NOMO-1 (cell line): ENCODE results near the gene SKAP1.
"Not testable (repeated sequence)": the region's sequence is repeated elsewhere in the genome, so short reads cannot be mapped to it uniquely, and the experiment has no call there.

Experiments
- DNase-seq, 2 experiments: peaks; one replicate each; lab custom pipeline; 2025; ENCODE audit not compliant: unreplicated experiment in 2 of 2; lab: John Stamatoyannopoulos, UW

SKAP1 gene

GRCh38 chr17:48374650-48375230 is 55.3 kb downstream of the SKAP1 start:
- DNase-seq, result no peak

DNA sequence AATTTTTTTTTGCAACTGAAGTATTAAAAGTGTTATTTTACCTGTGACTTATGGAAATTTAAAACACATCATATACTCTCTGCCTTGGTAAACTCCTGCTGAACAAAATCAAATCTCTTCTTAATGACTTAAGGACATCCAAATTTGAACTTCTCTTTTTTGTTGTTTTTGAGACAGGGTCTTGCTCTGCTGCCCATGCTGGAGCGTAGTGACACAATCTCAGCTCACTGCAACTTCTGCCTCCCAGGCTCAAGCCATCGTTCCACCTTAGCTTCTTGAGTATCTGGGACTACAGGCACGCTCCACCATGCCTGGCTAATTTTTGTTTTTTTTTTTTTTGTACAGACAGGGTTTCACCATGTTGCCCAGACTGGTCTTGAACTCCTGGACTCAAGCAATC is 56.1 kb downstream of the SKAP1 start:
- no peak for DNase-seq

- no peak for DNase-seq
Observed at GRCh38 chr17:48373130-48373830, 56.7 kb downstream of the SKAP1 start.

DNA sequence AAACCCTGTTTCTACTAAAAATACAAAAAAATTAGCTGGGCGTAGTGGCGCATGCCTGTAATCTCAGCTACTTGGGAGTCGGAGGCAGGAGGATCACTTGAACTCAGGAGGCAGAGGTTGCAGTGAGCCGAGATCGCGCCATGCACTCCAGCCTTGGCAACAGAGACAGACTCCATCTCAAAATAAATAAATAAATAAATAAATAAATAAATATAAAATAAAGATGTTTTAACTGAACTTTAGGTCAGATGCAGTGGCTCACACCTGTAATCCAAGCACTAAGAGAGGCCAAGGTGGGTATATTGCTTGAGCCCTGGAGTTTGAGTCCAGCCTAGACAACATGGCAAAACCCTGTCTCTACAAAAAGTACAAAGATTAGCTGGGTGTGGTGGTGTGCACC is 61.0 kb downstream of the SKAP1 start:
- not testable (repeated sequence) for DNase-seq

- DNase-seq, result no peak
Observed at GRCh38 chr17:48368352-48368908, 61.6 kb downstream of the SKAP1 start.

- no peak for DNase-seq
Observed at GRCh38 chr17:48363161-48363560, 66.9 kb downstream of the SKAP1 start.

DNA sequence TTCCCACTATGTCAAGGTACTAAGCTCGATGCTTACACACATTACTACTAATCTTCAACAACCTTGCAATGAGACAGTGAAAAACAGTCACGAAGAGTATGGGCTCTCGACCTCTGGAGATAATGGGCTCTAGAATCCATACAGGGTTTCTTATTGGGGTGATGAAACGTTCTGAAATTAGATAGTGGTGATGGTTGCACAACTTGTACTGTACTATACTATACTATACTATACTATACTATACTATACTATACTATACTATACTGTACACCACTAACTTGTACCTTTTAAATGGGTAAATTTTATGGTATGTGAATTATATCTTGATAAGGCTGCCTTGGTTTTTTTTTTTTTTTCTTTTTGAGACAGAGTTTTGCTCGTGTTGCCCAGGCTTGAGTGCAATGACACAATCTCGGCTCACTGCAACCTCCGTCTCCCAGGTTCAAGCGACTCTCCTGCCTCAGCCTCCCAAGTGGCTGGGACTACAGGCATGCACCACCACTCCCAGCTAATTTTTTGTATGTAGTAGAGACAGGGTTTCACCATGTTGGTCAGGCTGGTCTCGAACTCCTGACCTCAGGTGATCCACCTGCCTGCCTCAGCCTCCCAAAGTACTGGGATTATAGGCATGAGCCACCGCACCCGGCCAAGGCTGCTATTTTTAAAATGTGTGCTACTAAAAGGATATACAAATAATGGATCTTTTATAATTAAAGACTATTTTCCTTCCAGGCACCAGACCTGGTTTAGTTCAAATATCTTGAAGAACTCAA is 69.0 kb downstream of the SKAP1 start:
- not testable (repeated sequence) for DNase-seq

DNA sequence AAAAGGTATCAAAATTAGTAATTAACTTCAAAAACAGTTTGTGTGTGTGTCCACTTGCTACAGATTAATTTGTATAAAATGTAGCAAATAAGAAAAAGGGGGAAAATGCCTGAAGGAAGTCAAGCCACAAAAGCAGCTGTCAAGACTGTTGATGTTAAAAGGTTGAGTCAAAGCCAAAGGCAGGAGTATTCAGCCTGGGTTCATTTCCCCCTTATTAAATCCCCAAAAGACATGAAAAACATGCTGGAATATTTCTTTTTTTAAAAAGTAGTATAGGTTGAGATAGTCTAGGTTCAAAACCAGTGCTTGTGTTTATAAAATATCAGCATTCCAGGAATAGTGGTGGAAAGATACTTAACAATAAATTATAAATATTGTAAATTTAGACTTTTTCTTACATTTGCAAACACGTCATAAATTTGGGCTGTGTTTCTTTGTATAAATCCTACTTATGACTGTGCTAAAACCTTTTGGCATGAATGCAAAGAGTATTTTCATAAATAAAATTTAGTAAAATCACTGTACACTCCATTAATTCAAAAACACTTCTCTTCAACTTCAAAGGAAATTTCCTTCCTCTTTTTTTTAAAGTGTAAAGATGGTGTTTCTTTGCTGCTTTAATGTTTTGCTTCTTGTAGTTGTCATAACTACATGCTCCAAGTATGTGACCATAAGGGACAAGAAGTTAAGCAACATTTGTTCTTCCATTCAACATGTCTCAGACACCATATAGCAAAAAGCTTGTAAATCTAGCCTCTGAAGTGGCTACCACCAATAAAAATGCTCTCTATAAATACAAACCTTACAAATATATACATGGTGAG is 72.0 kb downstream of the SKAP1 start:
- DNase-seq, result peak in 1 of 2 experiments; percentile 67

DNA sequence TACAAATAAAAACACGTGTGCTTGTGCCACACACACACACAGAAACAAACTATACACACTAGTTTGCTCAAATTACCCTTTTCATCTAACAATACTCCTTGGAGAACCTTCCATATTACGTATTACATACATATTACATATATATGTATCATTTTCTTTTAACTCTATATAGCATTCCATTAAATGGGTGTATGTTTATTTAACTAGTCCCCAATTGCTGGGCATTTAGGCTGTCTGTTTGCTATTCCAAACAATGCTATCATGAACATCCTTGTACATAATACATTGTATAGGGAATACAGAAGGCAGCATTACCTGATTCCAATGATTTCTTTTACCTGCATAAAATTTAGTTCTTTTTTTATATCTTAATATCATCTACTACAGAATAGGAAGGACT is 73.1 kb downstream of the SKAP1 start:
- DNase-seq, result no peak

DNA sequence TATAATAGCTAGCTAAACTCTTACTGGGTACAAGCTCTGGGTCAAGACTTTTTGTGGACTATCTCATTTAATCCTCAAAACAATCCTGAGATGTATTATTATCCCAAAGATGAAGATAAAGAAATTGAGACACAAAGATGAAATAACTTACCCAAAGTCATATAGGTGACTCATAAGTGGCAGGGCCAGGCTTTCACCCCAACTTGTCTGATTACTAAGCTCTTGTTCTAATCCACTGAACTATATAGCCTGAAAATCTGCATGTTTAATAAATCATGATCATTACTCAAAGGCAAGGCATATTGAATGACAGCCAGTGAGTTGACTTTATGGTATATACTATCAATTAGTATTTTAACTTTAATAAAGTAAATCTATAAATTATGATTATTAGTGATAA is 77.4 kb downstream of the SKAP1 start:
- DNase-seq, result no peak

DNA sequence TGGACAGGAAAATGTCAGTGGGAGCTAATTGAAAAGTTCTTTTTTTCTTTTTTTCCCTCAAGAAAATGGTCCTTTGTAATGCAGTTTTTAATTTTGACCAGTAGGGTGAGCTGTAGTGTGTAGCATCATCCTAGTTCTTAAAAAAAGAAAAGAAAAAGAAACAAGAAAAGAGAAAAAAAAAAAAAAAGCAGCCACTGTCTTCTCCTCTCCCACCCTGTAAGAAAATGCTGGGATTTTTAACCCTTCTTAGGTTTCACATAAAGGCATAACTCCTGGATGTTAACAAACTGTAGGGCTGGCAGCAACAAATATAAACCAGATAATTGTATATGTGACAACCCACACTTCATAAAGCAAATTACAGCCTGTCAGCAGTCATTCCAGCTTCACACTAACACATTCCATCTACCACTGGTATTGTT is 78.1 kb downstream of the SKAP1 start:
- DNase-seq, result peak in 1 of 2 experiments; percentile 27

GRCh38 chr17:48348352-48348751 is 81.7 kb downstream of the SKAP1 start:
- no peak for DNase-seq

DNA sequence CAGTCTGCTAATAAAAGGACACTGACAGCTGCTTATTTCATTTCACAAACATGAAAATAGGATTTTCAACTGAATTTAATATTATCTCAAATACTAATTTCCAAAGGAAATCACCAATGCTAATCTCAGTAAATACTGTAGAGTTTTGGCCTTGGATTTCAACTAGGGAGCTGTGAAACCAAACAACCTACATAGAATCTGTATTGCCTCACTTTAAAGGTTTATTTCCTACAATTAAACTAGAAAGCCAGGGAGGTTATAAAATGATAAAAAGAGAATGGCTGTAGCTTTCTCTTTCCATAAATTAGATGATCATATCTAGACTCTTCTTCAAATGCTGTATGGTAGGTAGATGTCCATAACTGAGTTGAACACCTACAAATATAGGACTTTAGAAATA is 82.8 kb downstream of the SKAP1 start:
- DNase-seq, result no peak

DNA sequence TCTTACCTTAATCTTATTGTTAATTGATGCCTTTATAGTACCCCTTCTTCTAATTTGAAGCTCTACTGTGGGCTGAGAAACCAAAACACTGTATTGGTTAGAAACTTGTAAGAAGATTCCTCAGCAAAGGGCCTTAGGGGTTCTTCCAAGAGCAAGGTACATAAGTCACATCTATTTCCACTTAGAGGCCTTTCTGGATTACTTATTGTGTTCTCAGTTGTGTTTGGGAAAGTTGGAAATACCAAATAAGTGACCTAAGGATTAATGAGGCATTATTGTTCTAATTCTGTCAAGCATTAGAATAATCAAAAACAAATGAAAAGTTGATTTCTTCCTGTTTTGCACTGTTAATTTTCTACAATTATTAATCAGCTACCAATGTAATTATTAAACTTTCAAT is 85.8 kb downstream of the SKAP1 start:
- no peak for DNase-seq

GRCh38 chr17:48340916-48341315 is 89.1 kb downstream of the SKAP1 start:
- DNase-seq, result no peak

DNA sequence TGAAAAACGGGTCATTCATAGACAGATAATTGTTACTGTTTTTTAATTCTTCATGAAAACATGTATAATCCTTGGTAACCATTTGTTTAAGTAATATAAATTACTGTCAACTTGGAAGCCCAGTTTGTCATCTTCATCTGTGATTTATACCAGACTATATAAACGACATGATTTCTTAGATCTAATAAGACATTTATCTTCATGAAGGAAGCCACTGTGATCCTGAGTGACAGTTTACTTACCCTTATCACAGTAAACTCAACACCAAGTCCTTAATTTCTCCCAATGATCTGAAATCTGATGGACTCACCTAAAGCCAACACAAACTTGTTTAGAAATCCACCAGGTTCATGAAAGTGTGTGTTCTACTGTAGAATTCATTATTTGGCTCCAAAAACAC is 91.3 kb downstream of the SKAP1 start:
- no peak for DNase-seq

DNA sequence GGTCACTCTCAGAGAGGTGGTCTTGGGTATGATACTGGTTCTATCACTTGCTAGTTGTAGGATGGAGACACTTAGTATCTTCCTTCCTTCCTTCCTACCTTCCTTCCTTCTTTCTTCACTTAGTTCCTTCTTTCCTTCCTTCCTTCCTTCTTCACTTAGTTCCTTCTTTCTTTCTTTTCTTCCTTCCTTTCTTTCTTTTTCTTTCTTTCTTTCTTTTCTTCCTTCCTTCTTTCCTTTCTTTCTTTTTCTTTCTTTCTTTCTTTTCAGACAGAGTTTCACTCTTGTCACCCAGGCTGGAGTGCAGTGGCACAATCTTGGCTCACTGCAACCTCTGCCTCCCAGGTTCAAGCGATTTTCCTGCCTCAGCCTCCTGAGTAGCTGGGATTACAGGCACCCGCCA is 92.1 kb downstream of the SKAP1 start:
- not testable (repeated sequence) for DNase-seq

DNA sequence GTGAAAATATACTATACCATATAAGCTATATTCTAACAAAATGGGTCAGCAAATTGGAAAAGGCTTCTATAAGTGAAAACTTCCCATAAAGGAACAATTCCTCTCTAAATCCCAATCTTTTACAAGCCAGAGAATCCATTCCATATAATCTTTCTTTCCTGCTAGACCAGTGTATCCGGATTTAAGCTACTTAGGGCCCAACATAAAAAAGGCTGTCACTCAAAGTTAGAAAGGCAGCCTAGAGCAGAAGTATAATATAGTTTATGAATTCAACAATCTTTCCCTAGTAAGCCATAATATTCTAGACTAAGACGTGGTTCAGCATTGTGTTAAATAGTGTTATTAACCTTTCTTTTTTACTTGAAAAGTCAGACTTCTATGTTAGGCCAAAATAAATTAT is 93.0 kb downstream of the SKAP1 start:
- DNase-seq, result no peak

- DNase-seq, result peak; percentile 13 to 67
Observed at GRCh38 chr17:48335858-48336500, 94.0 kb downstream of the SKAP1 start.

DNA sequence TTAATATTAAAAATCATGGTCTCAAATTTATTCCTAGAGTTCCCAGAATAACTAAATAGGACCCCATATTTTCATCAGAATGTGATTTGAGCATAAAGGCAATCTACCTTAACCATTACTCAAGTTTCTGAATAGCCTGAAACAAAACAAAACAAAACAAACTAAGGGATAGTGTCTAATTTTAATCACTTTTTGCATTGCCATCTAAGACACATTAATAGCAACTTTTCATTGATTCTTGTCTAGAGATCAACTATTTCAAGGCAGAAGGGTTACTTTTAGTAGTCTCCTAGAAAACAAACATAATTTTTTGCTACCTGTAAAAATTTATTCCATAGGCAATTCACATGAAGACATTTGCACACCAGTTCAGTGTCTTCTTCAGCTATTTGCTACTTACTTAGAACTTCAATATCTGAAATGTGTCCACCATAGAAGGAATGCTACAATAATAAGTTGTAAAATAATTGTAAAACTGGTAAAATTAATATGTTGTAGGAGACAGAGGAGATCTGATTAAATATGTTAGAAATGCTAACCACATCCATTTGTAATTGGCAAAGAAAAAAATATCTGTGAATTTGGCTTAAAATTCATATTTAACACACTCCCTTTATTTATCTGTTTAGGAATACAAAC is 94.7 kb downstream of the SKAP1 start:
- no peak for DNase-seq
